Activated CD4-positive, alpha-beta memory T cell treated with anti-CD3 and anti-CD28 coated beads, Interleukin-2, amount 10 ng/mL, durations not matched to agents 7 days and 5 days (primary cell): Measurements from ENCODE around the gene GLDN. TPM values are rescaled to one million over a fixed set of nuclear protein-coding genes. Genes with fewer than 3 reads are reported as not detected.

ENCODE experiments used
- CTCF ChIA-PET: fragments of 350-600 bp; sonication (Branson Sonifier 250); formaldehyde crosslinking; loops from one replicate; lab custom pipeline; 2021; ENCODE audit warnings: antibody characterized with exemption, inconsistent platforms; lab: Charles Lee
- POLR2A ChIA-PET: fragments of 350-600 bp; sonication (Branson Sonifier 250); formaldehyde crosslinking; loops from one replicate; lab custom pipeline; 2021; ENCODE audit warnings: antibody characterized with exemption; lab: Charles Lee
- DNase-seq: peaks from one replicate; pipeline ENCODE4 v3.0.0-alpha.2; 2020
- H3K27ac Mint-ChIP-seq: one replicate; pipeline ENCODE4 v1.8.0; 2021; ENCODE audit warnings: mild to moderate bottlenecking, mixed read lengths
- H3K27me3 Mint-ChIP-seq: one replicate; pipeline ENCODE4 v1.8.0; 2021; ENCODE audit warnings: mixed read lengths
- H3K36me3 Mint-ChIP-seq: one replicate; pipeline ENCODE4 v1.8.0; 2021; ENCODE audit warnings: low read depth, mixed read lengths
- H3K4me1 Mint-ChIP-seq: one replicate; pipeline ENCODE4 v1.8.0; 2021; ENCODE audit warnings: mixed read lengths
- H3K4me3 Mint-ChIP-seq: one replicate; pipeline ENCODE4 v1.8.0; 2021; ENCODE audit warnings: mild to moderate bottlenecking, mixed read lengths
- H3K9me3 Mint-ChIP-seq: one replicate; pipeline ENCODE4 v1.8.0; 2021; ENCODE audit warnings: mixed read lengths
- total RNA-seq, 2 experiments: library from RNA; stranded (reverse); gene quantifications; one replicate each; pipeline ENCODE4 v1.2.3, GENCODE V29; 2021

The GLDN gene
- total RNA-seq, 2 experiments from 2014 or later: not detected

DNA sequence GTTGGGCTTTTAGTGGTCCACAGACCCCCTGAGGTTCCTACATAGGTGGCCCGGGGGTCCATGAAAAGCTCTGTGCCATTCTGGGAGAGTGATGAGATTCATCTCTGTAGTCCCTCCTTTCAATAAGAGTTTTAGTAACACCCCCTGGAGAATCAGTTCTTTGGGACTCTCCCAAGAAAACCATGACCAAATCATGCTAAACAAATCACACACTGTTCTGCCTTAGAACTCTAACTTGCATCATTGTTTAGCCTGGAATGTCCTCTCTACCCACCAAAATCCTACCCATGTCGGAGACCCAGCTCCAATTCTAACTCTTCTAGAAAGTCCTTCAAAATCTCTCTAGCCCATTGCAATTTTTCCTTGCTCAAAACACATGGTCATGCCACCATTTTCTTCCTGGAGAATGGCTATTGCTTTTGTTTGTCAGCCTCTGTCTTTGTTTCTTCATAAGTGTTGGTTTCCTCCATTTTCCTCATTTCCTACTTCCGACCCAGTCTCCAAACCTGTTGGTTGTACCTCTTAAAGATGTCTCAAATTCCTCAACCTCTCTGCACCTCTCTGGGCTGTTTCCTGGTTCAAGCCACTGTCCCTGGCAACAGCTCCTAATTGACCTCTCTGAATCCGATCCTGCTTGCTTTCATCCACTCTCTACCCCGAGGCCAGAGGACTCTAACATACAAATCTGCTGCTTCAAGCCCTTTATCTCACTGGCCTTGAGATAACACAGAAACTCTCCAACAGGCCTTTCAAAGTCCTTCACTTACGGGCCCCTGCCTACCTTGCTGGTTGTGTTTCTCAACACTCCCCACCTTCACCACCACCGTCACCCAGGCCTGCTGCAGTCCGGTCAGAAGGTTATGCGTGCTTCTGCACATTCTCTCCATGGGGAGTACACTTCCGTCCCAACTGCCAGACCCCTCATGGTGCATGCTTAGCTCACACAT is 26.8 kb upstream of the GLDN start:
- no peak overlapping the region for H3K27ac Mint-ChIP-seq
- no peak for DNase-seq
- ChIA-PET CTCF (no interaction called here), POLR2A (no interaction called here)
- H3K4me1 Mint-ChIP-seq: no peaks in the 10 kb centered on the region
- H3K36me3 Mint-ChIP-seq: no peaks in the 10 kb centered on the region
- H3K9me3 Mint-ChIP-seq: no peaks in the 10 kb centered on the region
- H3K27me3 Mint-ChIP-seq: no peaks in the 10 kb centered on the region
- no peak overlapping the region for H3K4me3 Mint-ChIP-seq

DNA sequence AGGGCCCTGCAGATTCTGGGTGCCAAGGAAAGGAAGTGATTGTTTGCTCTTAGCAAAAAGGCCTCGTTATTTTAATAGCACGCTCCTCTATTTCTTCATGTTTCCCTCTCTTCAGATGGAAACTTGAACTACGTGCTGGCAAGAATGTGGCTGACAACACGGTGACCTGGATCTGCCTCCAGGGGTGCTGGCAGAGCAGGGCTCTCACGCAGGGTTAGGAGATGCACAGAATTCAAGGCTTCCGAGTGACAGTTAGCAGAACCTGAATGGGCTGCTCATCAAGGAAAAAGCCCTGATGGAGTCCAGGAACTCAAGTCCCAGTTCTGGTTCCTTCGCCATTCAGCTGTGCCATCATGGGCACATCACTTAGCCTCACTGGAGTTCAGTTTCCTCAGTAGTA is 25.7 kb upstream of the GLDN start:
- no peak overlapping the region for H3K4me3 Mint-ChIP-seq
- H3K4me1 Mint-ChIP-seq: no peaks in the 10 kb centered on the region
- H3K27ac Mint-ChIP-seq: no peak overlapping the region
- H3K9me3 Mint-ChIP-seq: no peaks in the 10 kb centered on the region
- H3K36me3 Mint-ChIP-seq: no peaks in the 10 kb centered on the region
- CTCF ChIA-PET: no interaction called here
- peaks cover 3% of the 10 kb centered on the region for H3K27me3 Mint-ChIP-seq
- no peak for DNase-seq
- POLR2A ChIA-PET: no interaction called here

DNA sequence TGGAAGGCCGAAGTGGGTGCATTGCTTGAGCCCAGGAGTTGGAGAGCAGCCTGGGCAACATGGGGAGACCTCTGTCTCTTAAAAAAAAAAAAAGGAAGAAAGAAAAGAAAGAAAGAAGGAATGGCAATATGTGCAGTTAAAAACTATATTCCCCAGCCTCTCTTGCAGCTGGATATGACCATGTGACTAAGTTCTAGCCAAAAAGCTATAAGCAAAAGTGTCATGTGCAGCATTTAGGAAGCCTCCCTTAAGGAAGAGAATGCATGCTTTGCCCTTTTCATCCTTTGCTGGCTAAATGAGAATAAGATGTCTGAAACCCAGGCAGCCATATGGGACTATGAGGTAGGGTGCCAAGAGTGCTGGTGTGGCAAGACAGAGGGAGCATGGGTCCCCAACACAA is 24.8 kb upstream of the GLDN start:
- DNase-seq: no peak
- no peak overlapping the region for H3K4me3 Mint-ChIP-seq
- peaks cover 3% of the 10 kb centered on the region for H3K27me3 Mint-ChIP-seq
- H3K36me3 Mint-ChIP-seq: no peaks in the 10 kb centered on the region
- CTCF ChIA-PET: no interaction called here
- no peaks in the 10 kb centered on the region for H3K4me1 Mint-ChIP-seq
- no peaks in the 10 kb centered on the region for H3K9me3 Mint-ChIP-seq
- POLR2A ChIA-PET: no interaction called here
- no peak overlapping the region for H3K27ac Mint-ChIP-seq

DNA sequence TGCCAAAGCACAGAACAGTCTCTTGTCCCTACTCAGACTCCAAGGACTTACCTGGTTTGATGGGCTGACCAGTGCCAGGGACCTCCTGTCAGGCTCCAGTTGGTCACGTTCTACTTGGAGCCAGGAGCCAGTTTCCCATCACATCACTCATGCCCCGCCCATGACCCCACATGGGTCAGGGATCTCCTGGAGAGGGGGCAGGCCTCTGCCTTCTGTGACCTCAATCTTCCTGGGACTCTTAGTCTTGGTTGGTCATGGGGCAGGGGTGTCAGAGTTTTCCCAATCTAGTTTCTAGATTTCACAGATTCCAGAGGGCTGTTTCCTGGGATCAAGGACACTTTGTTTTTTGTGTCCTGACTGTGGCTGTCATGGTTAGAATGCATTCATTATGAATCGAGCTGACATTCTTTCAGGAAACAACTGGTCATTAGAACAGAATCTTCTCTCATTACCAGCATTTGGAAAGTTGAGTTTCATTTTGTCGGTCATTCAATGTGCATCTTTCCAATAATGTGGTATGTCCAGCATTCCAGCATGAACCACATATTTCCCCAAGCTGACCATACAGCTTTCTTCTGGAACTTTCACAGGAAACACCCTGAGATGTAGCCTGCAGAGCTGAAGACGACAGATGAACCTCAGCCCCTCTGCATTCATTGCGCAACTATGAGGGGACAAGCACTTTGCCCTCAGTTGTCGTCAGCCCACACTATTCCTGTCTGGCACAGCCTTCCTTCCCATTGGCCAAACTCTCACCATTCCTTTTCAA is 22.9 kb upstream of the GLDN start:
- no peaks in the 10 kb centered on the region for H3K9me3 Mint-ChIP-seq
- ChIA-PET POLR2A (no interaction called here), CTCF (no interaction called here)
- DNase-seq: no peak
- H3K27ac Mint-ChIP-seq: no peak overlapping the region
- H3K4me1 Mint-ChIP-seq: no peaks in the 10 kb centered on the region
- H3K4me3 Mint-ChIP-seq: no peak overlapping the region
- H3K27me3 Mint-ChIP-seq: peaks cover 6% of the 10 kb centered on the region
- no peaks in the 10 kb centered on the region for H3K36me3 Mint-ChIP-seq

DNA sequence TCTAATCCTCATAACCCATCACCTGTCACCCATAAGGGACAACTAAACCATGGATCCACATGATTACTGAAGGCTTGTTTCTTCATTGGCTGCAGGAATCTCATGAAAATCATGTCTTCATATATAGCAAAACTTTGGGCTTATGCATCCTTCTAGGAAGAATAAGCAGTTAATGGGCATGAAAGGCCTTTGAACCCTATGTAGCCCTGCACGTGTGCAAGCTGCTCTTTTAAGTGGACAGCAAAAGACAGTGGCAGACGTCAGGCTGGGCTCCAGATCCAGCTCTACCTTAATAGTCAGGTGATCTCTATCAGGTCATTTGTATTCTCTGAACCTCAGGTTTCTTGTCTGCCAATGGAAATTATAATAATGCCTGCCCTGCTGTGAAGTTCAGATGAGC is 21.9 kb upstream of the GLDN start:
- ChIA-PET CTCF (no interaction called here), POLR2A (no interaction called here)
- Mint-ChIP-seq H3K27ac (no peak overlapping the region), H3K9me3 (no peaks in the 10 kb centered on the region), H3K27me3 (peaks cover 9% of the 10 kb centered on the region), H3K4me3 (no peak overlapping the region), H3K36me3 (no peaks in the 10 kb centered on the region), H3K4me1 (no peaks in the 10 kb centered on the region)
- no peak for DNase-seq

DNA sequence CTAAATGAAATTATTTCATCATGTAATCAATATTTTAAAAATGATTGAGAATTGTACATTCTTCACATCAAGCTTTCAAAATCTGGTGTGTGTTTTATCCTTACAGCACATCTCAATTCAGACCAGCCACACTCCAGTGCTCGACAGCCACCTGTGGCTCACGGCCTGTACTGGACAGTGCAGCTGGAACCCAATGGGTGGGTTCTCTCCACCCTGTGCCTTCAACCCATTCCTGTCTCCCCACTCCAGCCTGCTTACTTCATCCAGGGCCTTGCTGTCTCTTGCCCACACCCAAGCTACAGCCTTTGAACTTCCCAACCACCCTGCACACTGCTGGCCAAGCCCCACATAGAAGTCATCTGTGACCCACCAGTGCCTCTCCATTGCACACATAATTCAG is 20.6 kb upstream of the GLDN start:
- Mint-ChIP-seq H3K9me3 (no peaks in the 10 kb centered on the region), H3K36me3 (no peaks in the 10 kb centered on the region)
- CTCF ChIA-PET: no interaction called here

DNA sequence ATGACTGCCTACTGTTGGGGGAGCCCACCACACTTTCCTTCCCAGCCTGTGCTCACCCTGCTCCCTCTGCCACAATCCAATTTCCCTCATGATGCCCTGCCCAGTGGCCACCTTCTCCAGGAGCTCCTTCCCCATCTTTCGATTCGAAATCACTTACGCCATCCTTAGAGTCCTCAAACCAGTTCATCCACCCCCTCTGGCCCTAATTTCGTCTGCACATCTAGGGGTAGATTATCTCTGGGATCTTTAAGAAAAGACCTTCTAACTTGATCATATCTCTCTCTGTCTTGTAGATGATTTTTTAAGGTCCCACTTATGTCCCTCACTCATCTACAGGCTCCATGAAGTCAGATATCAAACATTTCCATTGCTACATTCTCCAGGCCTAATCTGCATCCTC is 20.1 kb upstream of the GLDN start:
- ChIA-PET CTCF (no interaction called here), POLR2A (no interaction called here)
- Mint-ChIP-seq H3K9me3 (no peaks in the 10 kb centered on the region), H3K4me1 (no peaks in the 10 kb centered on the region), H3K27ac (no peak overlapping the region), H3K36me3 (no peaks in the 10 kb centered on the region), H3K27me3 (peaks cover 12% of the 10 kb centered on the region), H3K4me3 (no peak overlapping the region)
- DNase-seq: no peak

More for the DNA sequence above, 20.6 kb upstream of the GLDN start:
- POLR2A ChIA-PET: no interaction called here
- no peaks in the 10 kb centered on the region for H3K4me1 Mint-ChIP-seq
- H3K27ac Mint-ChIP-seq: no peak overlapping the region
- H3K27me3 Mint-ChIP-seq: peaks cover 12% of the 10 kb centered on the region
- H3K4me3 Mint-ChIP-seq: no peak overlapping the region
- no peak for DNase-seq

DNA sequence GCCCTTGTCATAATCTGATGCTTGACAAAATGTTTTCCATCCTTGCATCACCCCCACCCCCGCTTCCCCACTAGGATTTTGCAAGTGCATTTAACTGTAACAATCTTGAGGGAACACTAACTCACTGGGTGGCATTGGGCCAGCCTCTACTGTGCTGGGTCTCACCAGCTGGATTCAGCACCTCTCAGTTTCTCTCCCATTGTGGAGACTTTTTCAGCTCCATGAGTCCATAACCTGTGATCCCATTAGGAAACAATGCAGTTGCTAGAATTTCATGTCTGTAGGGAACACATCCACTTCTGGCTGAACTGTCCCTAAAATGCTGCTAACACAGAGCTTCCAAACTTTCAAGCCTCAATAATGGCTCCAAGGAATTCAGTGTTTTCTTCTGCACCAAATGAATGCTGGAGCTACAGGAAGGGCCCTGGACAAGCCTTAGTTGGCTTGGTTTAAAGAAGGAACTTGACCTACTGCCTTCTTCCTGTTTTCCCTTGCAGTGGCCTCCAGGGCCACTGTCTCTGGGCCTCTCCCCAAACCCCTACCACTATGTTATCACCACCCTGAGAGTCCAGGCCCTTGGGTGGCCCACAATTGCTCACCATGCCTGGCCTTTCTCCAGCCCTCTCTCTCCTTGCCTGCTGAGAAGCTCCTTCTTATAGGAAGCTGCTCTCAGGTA is 18.7 kb upstream of the GLDN start:
- POLR2A ChIA-PET: no interaction called here
- Mint-ChIP-seq H3K4me3 (no peak overlapping the region), H3K4me1 (no peaks in the 10 kb centered on the region), H3K27me3 (peaks cover 16% of the 10 kb centered on the region), H3K9me3 (no peaks in the 10 kb centered on the region), H3K36me3 (no peaks in the 10 kb centered on the region), H3K27ac (no peak overlapping the region)
- CTCF ChIA-PET: no interaction called here
- no peak for DNase-seq

DNA sequence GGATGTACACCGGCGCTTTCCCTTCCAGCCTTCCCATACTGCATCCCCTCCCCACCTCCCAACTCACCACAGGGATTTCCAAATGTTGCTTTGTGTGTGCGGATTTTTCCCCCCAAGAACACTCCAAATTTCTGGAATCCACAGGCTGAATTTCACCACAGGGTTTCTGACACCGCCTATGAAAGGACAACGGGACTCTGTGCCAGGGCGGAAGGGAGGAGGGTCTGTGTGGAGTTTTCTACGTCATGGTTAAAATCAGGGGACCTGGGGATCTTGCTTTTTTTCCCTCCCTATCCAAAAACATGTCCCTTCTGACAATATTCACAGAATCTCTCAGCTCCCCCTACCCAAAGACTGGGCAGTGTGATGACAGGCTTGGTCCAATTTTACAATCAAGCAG is 17.7 kb upstream of the GLDN start:
- no peaks in the 10 kb centered on the region for H3K4me1 Mint-ChIP-seq
- no peak overlapping the region for H3K4me3 Mint-ChIP-seq
- ChIA-PET POLR2A (no interaction called here), CTCF (no interaction called here)
- peaks cover 16% of the 10 kb centered on the region for H3K27me3 Mint-ChIP-seq
- no peaks in the 10 kb centered on the region for H3K36me3 Mint-ChIP-seq
- no peak for DNase-seq
- no peak overlapping the region for H3K27ac Mint-ChIP-seq
- H3K9me3 Mint-ChIP-seq: no peaks in the 10 kb centered on the region

DNA sequence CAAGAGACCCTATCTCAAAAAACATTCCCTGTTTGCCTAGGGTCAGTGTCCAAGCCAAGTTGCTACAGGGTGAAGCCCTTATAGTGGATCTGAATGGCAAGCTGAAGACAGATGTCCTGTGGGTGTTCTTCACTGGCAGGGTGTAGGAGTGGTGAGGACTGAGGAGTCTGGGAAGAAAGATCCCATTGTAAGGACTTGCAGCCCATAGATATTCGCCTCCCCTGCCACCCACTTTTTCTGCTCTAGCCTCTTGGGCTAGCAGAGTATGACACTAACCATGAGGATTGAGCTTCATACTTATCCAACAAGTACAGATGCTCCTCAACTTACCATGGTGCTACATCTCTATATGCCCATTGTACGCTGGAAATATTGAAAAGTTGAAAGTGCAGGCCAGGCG is 16.3 kb upstream of the GLDN start:
- no peaks in the 10 kb centered on the region for H3K36me3 Mint-ChIP-seq
- no peaks in the 10 kb centered on the region for H3K4me1 Mint-ChIP-seq
- ChIA-PET POLR2A (no interaction called here), CTCF (interaction anchor here (0.6 kb wide), 1 partner anchor 863 kb away, joined by 5 read pairs; no protein-coding TSS in a partner anchor)
- no peak overlapping the region for H3K27ac Mint-ChIP-seq
- DNase-seq: no peak
- H3K4me3 Mint-ChIP-seq: no peak overlapping the region
- peaks cover 13% of the 10 kb centered on the region for H3K27me3 Mint-ChIP-seq
- no peaks in the 10 kb centered on the region for H3K9me3 Mint-ChIP-seq

DNA sequence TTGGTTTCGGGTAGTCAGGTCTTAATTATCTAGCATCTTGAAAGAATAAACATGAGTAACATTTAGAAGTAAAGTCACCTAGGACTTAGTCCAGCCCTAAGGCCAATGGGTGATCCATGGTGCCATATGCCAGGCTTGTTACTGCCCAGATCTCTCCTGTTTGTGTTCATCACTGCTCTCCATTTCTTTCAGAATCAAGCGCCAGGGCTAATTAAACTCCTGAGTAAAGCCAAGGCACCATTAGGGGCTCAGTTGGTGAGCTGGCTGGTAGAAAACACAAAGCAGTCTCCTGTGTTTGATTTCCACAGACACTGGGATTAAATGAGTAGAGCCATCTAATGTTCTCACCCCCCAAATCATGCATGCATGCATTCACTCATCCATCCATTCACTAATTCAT is 14.4 kb upstream of the GLDN start:
- Mint-ChIP-seq H3K27ac (no peak overlapping the region), H3K4me3 (no peak overlapping the region), H3K27me3 (peaks cover 13% of the 10 kb centered on the region), H3K36me3 (no peaks in the 10 kb centered on the region), H3K9me3 (no peaks in the 10 kb centered on the region), H3K4me1 (no peaks in the 10 kb centered on the region)
- CTCF ChIA-PET: no interaction called here
- no peak for DNase-seq
- POLR2A ChIA-PET: no interaction called here

DNA sequence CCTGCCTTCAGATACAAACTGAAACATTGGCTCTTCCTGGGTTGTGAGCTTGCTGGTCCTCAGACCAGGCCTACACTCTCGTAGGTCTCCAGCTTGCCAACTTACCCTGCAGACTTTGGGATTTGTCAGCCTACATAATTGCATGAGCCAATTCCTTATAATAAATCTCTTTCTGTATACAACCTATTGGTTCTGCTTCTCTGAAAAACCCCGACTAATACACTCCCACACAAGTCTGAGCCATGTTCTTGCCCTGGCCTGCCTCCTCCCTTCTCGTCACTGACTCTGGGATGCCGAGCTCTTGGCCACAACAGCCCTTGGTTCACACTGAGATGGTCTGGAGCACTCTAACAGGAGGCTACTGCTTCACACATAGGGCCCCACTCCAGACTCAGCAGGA is 12.5 kb upstream of the GLDN start:
- H3K9me3 Mint-ChIP-seq: no peaks in the 10 kb centered on the region
- no peaks in the 10 kb centered on the region for H3K36me3 Mint-ChIP-seq

DNA sequence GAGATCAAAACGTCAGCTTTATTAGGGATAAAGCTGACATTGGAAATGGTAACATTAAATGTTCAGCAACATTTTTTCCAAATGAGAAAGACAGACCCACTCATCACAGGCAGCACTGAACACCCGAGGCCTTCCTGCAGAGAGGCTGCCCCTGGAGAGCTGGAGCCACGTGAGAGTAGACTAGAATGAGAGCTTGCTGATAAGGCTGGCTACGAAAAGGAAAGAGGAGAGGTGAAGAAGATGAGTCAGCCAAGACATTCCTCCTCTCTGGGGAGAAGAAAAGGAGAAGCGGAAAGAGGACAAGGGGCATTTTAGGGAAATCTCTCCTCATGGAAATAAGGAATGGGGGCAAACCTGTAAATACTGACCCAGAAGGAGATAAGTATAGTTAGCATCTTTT is 10.3 kb upstream of the GLDN start:
- peaks cover 3% of the 10 kb centered on the region for H3K4me1 Mint-ChIP-seq
- H3K4me3 Mint-ChIP-seq: no peak overlapping the region
- H3K9me3 Mint-ChIP-seq: no peaks in the 10 kb centered on the region
- peaks cover 10% of the 10 kb centered on the region for H3K27me3 Mint-ChIP-seq
- DNase-seq: no peak
- no peaks in the 10 kb centered on the region for H3K36me3 Mint-ChIP-seq
- CTCF ChIA-PET: no interaction called here
- H3K27ac Mint-ChIP-seq: no peak overlapping the region
- POLR2A ChIA-PET: no interaction called here

More for the DNA sequence above, 12.5 kb upstream of the GLDN start:
- no peaks in the 10 kb centered on the region for H3K4me1 Mint-ChIP-seq
- peaks cover 9% of the 10 kb centered on the region for H3K27me3 Mint-ChIP-seq
- ChIA-PET POLR2A (no interaction called here), CTCF (no interaction called here)
- H3K4me3 Mint-ChIP-seq: no peak overlapping the region
- DNase-seq: no peak
- no peak overlapping the region for H3K27ac Mint-ChIP-seq
